Measurements from ENCODE around the gene CLIP1.
A peak's percentile ranks its signal among the peaks of the same experiment; 100 is the strongest.

Gene CLIP1

DNA sequence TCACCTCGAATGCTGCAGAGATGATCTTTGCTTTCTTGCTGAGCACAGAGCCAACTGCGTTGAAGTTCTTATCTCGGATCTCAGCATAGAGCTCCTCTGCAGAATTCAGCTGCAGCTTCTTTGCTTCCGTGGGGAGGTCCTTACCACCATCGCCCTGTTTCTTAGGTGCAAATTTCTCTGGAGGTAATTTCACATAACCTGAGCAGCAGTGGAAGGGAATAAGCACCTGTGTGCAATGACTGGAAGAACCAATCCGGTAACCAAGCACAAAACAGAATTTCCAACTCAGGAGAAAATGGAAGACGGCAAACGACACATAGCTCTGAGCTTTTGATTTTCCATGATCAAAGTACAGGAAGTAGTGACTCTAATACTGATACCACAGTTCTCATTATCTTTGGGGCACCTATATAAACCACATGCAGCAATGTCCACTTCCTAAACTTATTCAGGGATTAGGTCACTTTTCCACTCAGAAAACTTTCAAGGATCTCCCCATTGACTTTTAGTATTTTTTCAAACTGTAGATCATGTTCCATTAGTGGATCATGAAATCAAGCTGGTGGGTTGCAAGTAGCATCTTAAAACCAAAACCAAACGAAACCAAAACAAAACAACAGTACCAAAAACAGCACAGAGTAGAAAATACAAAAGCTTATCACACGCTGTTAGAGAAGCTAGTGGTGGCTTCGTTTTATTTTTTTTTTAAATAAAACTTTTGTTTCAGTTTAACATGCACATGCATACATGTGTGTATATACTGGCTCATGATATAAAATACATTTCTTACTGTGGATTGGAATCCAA, 177.7 kb downstream of the CLIP1 start:
- DNase-seq: no peak

DNA sequence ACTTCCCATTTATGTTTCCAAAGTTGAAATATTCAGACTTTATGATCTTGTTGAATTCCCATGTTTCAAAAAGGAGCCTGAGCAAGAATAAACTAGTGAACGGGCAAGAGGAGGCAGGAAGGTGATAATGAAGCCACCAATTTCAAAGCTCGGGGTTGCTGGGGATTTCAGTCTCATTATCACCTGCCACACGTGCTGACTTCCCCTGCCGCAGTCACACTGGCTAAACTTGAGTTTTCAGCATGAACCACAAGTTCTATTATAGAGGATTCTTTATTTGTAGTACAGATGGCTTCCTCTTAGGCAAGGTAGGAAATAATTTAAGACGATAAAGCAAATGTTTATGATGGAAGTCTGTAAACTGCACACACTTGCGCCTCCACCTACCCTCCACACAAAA, 178.5 kb downstream of the CLIP1 start:
- no peak for DNase-seq

DNA sequence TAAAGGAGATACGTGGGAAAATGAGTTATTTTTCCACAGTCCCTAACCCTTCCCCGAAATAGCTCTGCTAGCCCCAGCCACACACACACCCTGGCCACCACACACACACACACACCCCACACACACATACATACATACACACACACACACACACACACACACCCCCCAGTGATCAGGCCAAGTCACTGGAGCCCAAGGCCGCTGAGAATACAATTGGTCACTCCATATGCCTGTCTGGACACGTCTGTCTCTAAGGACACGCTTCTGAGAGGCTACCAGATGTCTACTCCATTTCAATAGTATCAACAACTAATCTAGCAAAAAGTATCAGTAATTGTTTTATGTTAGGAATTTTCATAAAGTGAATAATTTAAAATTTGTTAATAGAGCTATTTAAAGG, 183.6 kb downstream of the CLIP1 start:
- no peak for DNase-seq

DNA sequence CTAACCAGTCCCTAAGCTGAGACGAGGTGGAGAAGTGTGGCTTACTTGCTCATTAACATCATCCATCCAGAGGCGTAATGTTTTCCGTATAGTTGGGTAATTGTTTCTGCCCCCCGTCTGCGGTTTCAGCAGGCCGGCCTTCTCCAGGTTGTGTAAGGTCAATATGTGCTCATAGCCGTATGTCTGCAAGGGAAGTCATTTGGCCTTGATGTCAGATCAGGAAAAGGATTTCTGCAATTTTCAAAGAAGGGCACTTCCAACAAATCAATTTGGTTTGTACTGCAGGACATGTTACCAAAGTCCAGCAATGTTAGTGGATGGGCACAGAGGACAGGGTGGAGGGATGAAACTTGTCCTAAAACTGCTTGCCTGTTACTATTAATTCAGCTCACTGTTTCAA, 186.7 kb downstream of the CLIP1 start:
- DNase-seq: no peak

DNA sequence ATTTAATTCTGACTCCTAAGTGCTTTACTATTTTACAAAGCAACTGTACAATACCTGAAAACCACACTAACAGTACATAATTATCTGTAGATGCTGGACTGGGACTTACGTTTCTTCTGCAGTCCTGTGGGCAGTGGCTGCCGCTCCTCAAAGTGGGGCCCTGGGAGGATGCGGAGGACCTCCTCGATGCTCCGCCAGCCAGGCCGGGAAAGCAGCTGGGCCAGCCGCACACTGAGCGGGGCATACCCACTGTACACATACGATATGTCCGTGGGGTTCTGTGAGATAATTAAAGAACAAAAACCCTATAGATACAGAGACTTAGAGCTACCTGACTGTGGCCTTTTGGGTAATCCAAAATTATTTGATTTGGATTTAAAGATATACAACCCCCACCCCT, 189.8 kb downstream of the CLIP1 start:
- DNase-seq: no peak

DNA sequence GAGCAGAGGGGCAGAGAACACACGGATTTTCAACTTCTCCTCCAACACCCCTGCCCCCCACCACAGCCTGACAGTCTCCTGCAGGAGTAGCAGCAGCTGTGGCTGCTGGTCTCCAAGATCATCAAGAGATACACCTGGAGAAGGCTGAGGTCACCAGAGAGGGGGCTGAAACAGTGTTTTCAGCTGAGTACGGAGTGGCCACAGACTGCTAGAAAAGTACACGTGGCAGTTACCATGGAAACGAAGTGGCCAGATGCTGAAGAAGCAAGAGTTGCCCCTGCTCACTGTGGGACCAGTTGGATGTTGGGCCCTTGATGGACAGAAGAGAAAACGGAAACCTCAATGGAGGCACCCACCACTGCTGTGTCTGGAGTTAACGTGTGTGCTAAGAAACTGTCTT, 191.7 kb downstream of the CLIP1 start:
- no peak for DNase-seq

DNA sequence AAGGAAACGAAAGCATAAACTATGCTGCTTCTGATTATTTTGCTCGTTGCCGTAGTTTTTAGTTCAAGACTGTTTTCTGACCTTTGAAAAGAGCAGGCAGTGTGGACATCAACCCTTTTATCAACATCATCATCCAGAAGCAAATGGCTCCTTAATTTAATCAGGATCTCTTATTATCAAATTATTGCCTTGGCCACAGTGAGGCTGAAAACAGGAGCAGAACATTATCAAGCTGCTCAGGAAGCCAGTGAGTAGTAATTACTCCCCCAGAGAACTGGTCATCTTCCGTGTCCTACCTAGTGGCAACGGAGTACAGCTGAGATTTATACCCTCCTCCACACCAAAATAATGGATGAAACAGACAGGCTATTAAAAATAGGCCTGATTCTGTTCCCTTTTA, 194.4 kb downstream of the CLIP1 start:
- DNase-seq: no peak

- DNase-seq: no peak
These were observed 195.1 kb downstream of the CLIP1 start for GRCh38 chr12:122227341-122227740.

- DNase-seq: no peak
These were observed 195.9 kb downstream of the CLIP1 start for GRCh38 chr12:122226366-122227125.

DNA sequence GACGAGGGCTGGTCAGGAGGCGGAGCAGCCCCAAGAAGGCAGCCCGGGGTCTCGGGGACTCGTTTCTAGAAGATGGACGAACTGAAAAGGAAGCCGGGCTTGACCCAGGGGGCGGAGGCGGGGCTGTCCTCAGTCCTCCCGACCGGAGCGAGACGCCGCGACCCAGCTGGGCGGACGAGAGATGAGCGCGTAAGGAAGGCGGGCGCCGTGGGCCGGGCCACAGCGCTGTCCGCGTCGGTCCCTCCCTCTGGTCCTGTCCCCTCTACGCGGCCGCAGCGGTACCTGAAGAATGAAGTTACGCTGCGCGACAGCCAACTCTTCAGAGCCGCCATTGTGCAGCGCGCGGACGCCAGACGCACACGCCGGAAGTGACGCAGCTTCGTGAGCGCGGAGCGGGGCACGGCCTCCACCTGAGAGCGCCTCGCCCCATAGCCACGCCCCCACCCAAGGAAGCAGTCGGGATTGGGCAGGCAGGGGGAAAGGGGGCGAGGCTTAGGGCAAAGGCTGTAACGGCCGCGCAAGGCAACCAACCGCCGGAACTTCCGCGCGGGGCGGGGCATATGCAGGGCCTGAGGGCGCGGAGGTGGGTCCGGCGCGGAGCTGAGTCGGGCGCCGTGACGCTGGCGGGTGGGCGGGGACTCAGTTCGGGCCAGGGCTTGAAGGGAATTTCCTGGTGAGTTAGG, 196.6 kb downstream of the CLIP1 start, which contains the start of gene DIABLO:
Gene DIABLO (minus strand): TSS at position 370 of the 683 bp plus-strand sequence. CDS start 38 bp downstream, at position 332.
- DNase-seq: peak; percentile 97 to 99

All from SW 1271 (cell line).